Measurements from ENCODE around the gene PCSK4. TPM values are rescaled to one million over a fixed set of nuclear protein-coding genes. Genes with fewer than 3 reads are reported as not detected.

Gene PCSK4
- total and polyA plus RNA-seq, 2 of the 13 experiments (the other 11 are each of a cell fraction or from before 2014, with no cell fraction given) = 2.0 to 2.7 TPM

DNA sequence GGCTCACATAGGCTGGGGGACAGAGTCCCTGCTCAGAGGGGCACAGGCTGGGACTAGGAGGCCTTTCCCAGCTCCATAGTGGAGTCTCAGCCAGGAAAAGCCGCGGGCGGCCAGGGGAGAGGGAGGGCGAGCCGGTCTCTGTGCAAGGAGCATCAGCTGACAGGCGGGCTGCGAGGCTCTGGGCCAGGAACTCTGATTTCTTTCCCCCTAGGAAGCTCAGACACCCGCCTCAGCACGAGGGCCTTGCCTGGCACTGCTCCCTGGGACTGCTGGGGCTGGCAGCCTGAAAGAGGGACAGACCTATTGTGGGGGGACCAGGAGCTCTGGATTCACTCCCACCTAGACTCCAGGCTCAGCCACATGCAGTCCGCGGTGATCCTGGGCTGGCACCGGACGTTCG, 31.5 kb upstream of the PCSK4 start:
- intact Hi-C loops (cut with micrococcal nuclease; ENCODE audit: unreplicated experiment) = no loop called here
- peaks cover 20% of the 10 kb centered on the region for H3K4me1 ChIP-seq (ENCODE audit: insufficient read depth, low read length)
- no peak overlapping the region for H3K27ac ChIP-seq (ENCODE audit: extremely low read length, insufficient read depth, low read length)
- TF ChIP-seq ISX (CRISPR knock-in tag; conservative IDR thresholded peaks at IDR 0.05) (no peak), ZKSCAN8 (CRISPR knock-in tag; IDR thresholded peaks at IDR 0.05; ENCODE audit: borderline replicate concordance) (no peak), FOXM1 (CRISPR knock-in tag; IDR thresholded peaks at IDR 0.05) (no peak), NFRKB (IDR thresholded peaks at IDR 0.05) (no peak), SATB2 (CRISPR knock-in tag; IDR thresholded peaks at IDR 0.05) (no peak), GZF1 (CRISPR knock-in tag; IDR thresholded peaks at IDR 0.05) (no peak), TBP (CRISPR knock-in tag; IDR thresholded peaks at IDR 0.05) (no peak), NCOA2 (CRISPR knock-in tag; IDR thresholded peaks at IDR 0.05) (no peak), TAF1 (CRISPR knock-in tag; IDR thresholded peaks at IDR 0.05) (no peak), GTF2F1 (IDR thresholded peaks at IDR 0.05; ENCODE audit: low read length) (no peak)
- TF ChIP-seq, protein P1, sequence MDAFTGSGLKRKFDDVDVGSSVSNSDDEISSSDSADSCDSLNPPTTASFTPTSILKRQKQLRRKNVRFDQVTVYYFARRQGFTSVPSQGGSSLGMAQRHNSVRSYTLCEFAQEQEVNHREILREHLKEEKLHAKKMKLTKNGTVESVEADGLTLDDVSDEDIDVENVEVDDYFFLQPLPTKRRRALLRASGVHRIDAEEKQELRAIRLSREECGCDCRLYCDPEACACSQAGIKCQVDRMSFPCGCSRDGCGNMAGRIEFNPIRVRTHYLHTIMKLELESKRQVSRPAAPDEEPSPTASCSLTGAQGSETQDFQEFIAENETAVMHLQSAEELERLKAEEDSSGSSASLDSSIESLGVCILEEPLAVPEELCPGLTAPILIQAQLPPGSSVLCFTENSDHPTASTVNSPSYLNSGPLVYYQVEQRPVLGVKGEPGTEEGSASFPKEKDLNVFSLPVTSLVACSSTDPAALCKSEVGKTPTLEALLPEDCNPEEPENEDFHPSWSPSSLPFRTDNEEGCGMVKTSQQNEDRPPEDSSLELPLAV (CRISPR knock-in tag; conservative IDR thresholded peaks at IDR 0.05; ENCODE audit: low read depth) = no peak
- TF ChIP-seq, protein P2, sequence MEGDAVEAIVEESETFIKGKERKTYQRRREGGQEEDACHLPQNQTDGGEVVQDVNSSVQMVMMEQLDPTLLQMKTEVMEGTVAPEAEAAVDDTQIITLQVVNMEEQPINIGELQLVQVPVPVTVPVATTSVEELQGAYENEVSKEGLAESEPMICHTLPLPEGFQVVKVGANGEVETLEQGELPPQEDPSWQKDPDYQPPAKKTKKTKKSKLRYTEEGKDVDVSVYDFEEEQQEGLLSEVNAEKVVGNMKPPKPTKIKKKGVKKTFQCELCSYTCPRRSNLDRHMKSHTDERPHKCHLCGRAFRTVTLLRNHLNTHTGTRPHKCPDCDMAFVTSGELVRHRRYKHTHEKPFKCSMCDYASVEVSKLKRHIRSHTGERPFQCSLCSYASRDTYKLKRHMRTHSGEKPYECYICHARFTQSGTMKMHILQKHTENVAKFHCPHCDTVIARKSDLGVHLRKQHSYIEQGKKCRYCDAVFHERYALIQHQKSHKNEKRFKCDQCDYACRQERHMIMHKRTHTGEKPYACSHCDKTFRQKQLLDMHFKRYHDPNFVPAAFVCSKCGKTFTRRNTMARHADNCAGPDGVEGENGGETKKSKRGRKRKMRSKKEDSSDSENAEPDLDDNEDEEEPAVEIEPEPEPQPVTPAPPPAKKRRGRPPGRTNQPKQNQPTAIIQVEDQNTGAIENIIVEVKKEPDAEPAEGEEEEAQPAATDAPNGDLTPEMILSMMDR (CRISPR knock-in tag; IDR thresholded peaks at IDR 0.05) = no peak
- no peak overlapping the region for H2AFZ ChIP-seq (ENCODE audit: low read length)
- POLR2A ChIA-PET = no interaction called here
- no peaks in the 10 kb centered on the region for H3K36me3 ChIP-seq (replicated peaks in 1 of 2; ENCODE audit: control insufficient read depth in 1 of 2, insufficient read depth in 2 of 2, low read length in 2 of 2)
- no peak for DNase-seq (ENCODE audit: low spot score)
- BruUV-seq (replicated peaks) = no TSS peak
- H3K9me3 ChIP-seq (ENCODE audit: low read length) = no peaks in the 10 kb centered on the region
- in situ Hi-C loops (cut with HindIII; ENCODE audit: extremely low pct_ligation_motif_present, low pct_unique_long_range_greater_than_20kb) = no loop called here
- ATAC-seq = peak; percentile 23
- peaks cover 26 to 62% of the 10 kb centered on the region in 2 experiments for H3K27me3 ChIP-seq (ENCODE audit: control insufficient read depth in 1 of 2, insufficient read depth in 2 of 2, low read length in 2 of 2)
- no peaks in the 10 kb centered on the region for H4K20me1 ChIP-seq (ENCODE audit: insufficient read depth, low read length)
- no peak overlapping the region for H3K4me2 ChIP-seq (ENCODE audit: low read depth, low read length)
- H3K9ac ChIP-seq (ENCODE audit: insufficient read depth, low read depth, low read length) = no peak overlapping the region
- no peak for FAIRE-seq
- CTCF ChIA-PET (ENCODE audit: low intra/inter-chr PET ratio, low total read pairs) = no interaction called here
- no peak overlapping the region for H3K4me3 ChIP-seq (replicated peaks in 1 of 3; ENCODE audit: insufficient read depth in 1 of 3, low read depth in 2 of 3, low read length in 3 of 3)
- no peaks in the 10 kb centered on the region for H3K79me2 ChIP-seq (ENCODE audit: insufficient read depth, low read length)
- 50% methylated on average over 9 of the region's 14 CpGs for WGBS (ENCODE audit: low lambda C conversion rate)

Measured in HepG2 (cell line).